Neural cell (in vitro differentiated cells): ENCODE data around the gene ERBB3.

Experiments
- MXI1 ChIP-seq: fragments of 450-650 bp; conservative IDR thresholded peaks from 2 replicates; pipeline ENCODE4 v1.6.1; 2014; ENCODE audit warnings: antibody characterized with exemption, mild to moderate bottlenecking; ENCODE audit not compliant: poor library complexity, severe bottlenecking
- RAD21 ChIP-seq: fragments of 450-650 bp; conservative IDR thresholded peaks from 2 replicates; pipeline ENCODE4 v1.6.1; 2014; ENCODE audit warnings: antibody characterized with exemption, mild to moderate bottlenecking, moderate library complexity
- TF ChIP-seq, protein P1 (sequence below): fragments of 450-650 bp; IDR thresholded peaks from 2 replicates; pipeline ENCODE4 v1.5.1; 2014; ENCODE audit warnings: antibody characterized with exemption, mild to moderate bottlenecking, moderate library complexity; ENCODE audit not compliant: poor library complexity, severe bottlenecking
- TF ChIP-seq, protein P2 (sequence below): IDR thresholded peaks from 2 replicates; pipeline ENCODE4 v1.6.1; 2012; ENCODE audit warnings: borderline replicate concordance

DNA sequence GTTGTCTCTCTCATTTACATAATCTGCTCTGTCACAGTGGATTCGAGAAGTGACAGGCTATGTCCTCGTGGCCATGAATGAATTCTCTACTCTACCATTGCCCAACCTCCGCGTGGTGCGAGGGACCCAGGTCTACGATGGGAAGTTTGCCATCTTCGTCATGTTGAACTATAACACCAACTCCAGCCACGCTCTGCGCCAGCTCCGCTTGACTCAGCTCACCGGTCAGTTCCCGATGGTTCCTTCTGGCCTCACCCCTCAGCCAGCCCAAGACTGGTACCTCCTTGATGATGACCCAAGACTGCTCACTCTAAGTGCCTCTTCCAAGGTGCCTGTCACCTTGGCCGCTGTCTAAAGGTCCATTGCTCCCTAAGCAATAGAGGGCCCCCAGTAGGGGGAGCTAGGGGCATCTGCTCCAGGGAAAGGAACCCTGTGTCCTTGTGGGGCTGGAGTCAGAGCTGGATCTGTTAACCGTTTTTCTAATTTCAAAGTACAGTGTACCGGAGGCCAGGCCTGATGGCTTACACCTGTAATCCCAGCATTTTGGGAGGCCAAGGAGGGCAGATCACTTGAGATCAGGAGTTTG is 5.1 kb downstream of the ERBB3 start:
- TF ChIP-seq, protein P1, sequence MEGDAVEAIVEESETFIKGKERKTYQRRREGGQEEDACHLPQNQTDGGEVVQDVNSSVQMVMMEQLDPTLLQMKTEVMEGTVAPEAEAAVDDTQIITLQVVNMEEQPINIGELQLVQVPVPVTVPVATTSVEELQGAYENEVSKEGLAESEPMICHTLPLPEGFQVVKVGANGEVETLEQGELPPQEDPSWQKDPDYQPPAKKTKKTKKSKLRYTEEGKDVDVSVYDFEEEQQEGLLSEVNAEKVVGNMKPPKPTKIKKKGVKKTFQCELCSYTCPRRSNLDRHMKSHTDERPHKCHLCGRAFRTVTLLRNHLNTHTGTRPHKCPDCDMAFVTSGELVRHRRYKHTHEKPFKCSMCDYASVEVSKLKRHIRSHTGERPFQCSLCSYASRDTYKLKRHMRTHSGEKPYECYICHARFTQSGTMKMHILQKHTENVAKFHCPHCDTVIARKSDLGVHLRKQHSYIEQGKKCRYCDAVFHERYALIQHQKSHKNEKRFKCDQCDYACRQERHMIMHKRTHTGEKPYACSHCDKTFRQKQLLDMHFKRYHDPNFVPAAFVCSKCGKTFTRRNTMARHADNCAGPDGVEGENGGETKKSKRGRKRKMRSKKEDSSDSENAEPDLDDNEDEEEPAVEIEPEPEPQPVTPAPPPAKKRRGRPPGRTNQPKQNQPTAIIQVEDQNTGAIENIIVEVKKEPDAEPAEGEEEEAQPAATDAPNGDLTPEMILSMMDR = no peak
- TF ChIP-seq MXI1 (no peak), RAD21 (no peak)
- TF ChIP-seq, protein P2, sequence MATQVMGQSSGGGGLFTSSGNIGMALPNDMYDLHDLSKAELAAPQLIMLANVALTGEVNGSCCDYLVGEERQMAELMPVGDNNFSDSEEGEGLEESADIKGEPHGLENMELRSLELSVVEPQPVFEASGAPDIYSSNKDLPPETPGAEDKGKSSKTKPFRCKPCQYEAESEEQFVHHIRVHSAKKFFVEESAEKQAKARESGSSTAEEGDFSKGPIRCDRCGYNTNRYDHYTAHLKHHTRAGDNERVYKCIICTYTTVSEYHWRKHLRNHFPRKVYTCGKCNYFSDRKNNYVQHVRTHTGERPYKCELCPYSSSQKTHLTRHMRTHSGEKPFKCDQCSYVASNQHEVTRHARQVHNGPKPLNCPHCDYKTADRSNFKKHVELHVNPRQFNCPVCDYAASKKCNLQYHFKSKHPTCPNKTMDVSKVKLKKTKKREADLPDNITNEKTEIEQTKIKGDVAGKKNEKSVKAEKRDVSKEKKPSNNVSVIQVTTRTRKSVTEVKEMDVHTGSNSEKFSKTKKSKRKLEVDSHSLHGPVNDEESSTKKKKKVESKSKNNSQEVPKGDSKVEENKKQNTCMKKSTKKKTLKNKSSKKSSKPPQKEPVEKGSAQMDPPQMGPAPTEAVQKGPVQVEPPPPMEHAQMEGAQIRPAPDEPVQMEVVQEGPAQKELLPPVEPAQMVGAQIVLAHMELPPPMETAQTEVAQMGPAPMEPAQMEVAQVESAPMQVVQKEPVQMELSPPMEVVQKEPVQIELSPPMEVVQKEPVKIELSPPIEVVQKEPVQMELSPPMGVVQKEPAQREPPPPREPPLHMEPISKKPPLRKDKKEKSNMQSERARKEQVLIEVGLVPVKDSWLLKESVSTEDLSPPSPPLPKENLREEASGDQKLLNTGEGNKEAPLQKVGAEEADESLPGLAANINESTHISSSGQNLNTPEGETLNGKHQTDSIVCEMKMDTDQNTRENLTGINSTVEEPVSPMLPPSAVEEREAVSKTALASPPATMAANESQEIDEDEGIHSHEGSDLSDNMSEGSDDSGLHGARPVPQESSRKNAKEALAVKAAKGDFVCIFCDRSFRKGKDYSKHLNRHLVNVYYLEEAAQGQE = no peak
